ES-I3 (cell line): ENCODE measurements around the gene SCUBE2.
A peak's percentile ranks its signal among the peaks of the same experiment; 100 is the strongest.

Source experiments
- H3K36me3 ChIP-seq: 2 replicates; pipeline ENCODE4 v1.6.1; 2013; ENCODE audit warnings: mild to moderate bottlenecking, low read length, control low read depth, moderate library complexity; ENCODE audit not compliant: insufficient read depth
- H3K4me1 ChIP-seq: 2 replicates; pipeline ENCODE4 v1.6.1; 2013; ENCODE audit warnings: mild to moderate bottlenecking, control low read depth, low read length; ENCODE audit not compliant: insufficient read depth
- H3K9ac ChIP-seq: 2 replicates; pipeline ENCODE4 v1.6.1; 2013; ENCODE audit warnings: low read depth, mild to moderate bottlenecking, low read length, moderate library complexity
- H3K9me3 ChIP-seq: 2 replicates; pipeline ENCODE4 v1.6.1; 2013; ENCODE audit warnings: mild to moderate bottlenecking, low read length, moderate library complexity; ENCODE audit not compliant: control insufficient read depth, insufficient read depth

SCUBE2 gene

GRCh38 chr11:9091044-9091922 is at the start of gene SCUBE2:
Gene SCUBE2, minus strand, starts transcription at chr11:9091599. Its CDS starts 71 bp downstream, at chr11:9091528.
- H3K4me1 ChIP-seq, result peaks cover 10% of the 10 kb centered on the region
- H3K9ac ChIP-seq, result peak within 1 kb of the TSS; percentile 59; the same call in 1 of the 2 replicates
- no peaks in the 10 kb centered on the region for H3K36me3 ChIP-seq
- H3K9me3 ChIP-seq, result no peaks in the 10 kb centered on the region

- no peak overlapping the region for H3K9ac ChIP-seq
- H3K9me3 ChIP-seq, result no peaks in the 10 kb centered on the region
- H3K36me3 ChIP-seq, result peaks cover 36% of the 10 kb centered on the region
- peaks cover 24% of the 10 kb centered on the region for H3K4me1 ChIP-seq
Observed at GRCh38 chr11:9141186-9141585, 49.8 kb upstream of the SCUBE2 start.

- Histone ChIP-seq H3K36me3 (peaks cover 27% of the 10 kb centered on the region), H3K4me1 (peaks cover 24% of the 10 kb centered on the region), H3K9me3 (no peaks in the 10 kb centered on the region), H3K9ac (no peak overlapping the region)
Observed at GRCh38 chr11:9139628-9140357, 48.4 kb upstream of the SCUBE2 start.

- peaks cover 24% of the 10 kb centered on the region for H3K4me1 ChIP-seq
- peaks cover 26% of the 10 kb centered on the region; the same call in 1 of the 2 replicates for H3K36me3 ChIP-seq
- H3K9me3 ChIP-seq, result no peaks in the 10 kb centered on the region
- H3K9ac ChIP-seq, result no peak overlapping the region
Observed at GRCh38 chr11:9138612-9139579, 47.5 kb upstream of the SCUBE2 start.

- peaks cover 20% of the 10 kb centered on the region; the same call in 1 of the 2 replicates for H3K36me3 ChIP-seq
- peaks cover 24% of the 10 kb centered on the region for H3K4me1 ChIP-seq
- no peaks in the 10 kb centered on the region for H3K9me3 ChIP-seq
- H3K9ac ChIP-seq, result no peak overlapping the region
Observed at GRCh38 chr11:9138133-9138453, 46.7 kb upstream of the SCUBE2 start.

- Histone ChIP-seq H3K4me1 (peaks cover 24% of the 10 kb centered on the region), H3K9me3 (no peaks in the 10 kb centered on the region), H3K9ac (no peak overlapping the region), H3K36me3 (peaks cover 19% of the 10 kb centered on the region; the same call in 1 of the 2 replicates)
Observed at GRCh38 chr11:9137293-9138132, 46.1 kb upstream of the SCUBE2 start.

GRCh38 chr11:9136741-9137140 is 45.3 kb upstream of the SCUBE2 start:
- Histone ChIP-seq H3K9me3 (no peaks in the 10 kb centered on the region), H3K36me3 (peaks cover 17% of the 10 kb centered on the region; the same call in 1 of the 2 replicates), H3K4me1 (peaks cover 24% of the 10 kb centered on the region), H3K9ac (no peak overlapping the region)

GRCh38 chr11:9133956-9134355 is 42.6 kb upstream of the SCUBE2 start:
- no peaks in the 10 kb centered on the region for H3K9me3 ChIP-seq
- peaks cover 8% of the 10 kb centered on the region; the same call in 1 of the 2 replicates for H3K36me3 ChIP-seq
- H3K9ac ChIP-seq, result no peak overlapping the region
- peaks cover 14% of the 10 kb centered on the region; the same call in 1 of the 2 replicates for H3K4me1 ChIP-seq

- H3K4me1 ChIP-seq, result peaks cover under 1% of the 10 kb centered on the region; the same call in 1 of the 2 replicates
- H3K9ac ChIP-seq, result no peak overlapping the region
- no peaks in the 10 kb centered on the region for H3K9me3 ChIP-seq
- H3K36me3 ChIP-seq, result peaks cover 7% of the 10 kb centered on the region; the same call in 1 of the 2 replicates
Observed at GRCh38 chr11:9132203-9132878, 40.9 kb upstream of the SCUBE2 start.

- Histone ChIP-seq H3K9me3 (no peaks in the 10 kb centered on the region), H3K4me1 (no peaks in the 10 kb centered on the region), H3K36me3 (no peaks in the 10 kb centered on the region), H3K9ac (no peak overlapping the region)
Observed at GRCh38 chr11:9130297-9130696, 38.9 kb upstream of the SCUBE2 start.

- Histone ChIP-seq H3K9ac (no peak overlapping the region), H3K9me3 (no peaks in the 10 kb centered on the region), H3K4me1 (peaks cover 3% of the 10 kb centered on the region), H3K36me3 (no peaks in the 10 kb centered on the region)
Observed at GRCh38 chr11:9126636-9127035, 35.2 kb upstream of the SCUBE2 start.

GRCh38 chr11:9125185-9125886 is 33.9 kb upstream of the SCUBE2 start:
- Histone ChIP-seq H3K9me3 (no peaks in the 10 kb centered on the region), H3K9ac (no peak overlapping the region), H3K4me1 (peaks cover 14% of the 10 kb centered on the region), H3K36me3 (no peaks in the 10 kb centered on the region)
